Mammary epithelial cell (primary cell): ENCODE data around the gene PDE7B.

Experiments used
- CTCF ChIP-seq, 2 donors: IDR thresholded peaks in 1 of 2; conservative IDR thresholded peaks in 1 of 2; 2 replicates each; pipeline ENCODE4 v1.5.1; 2011 to 2012; ENCODE audit warnings: inconsistent platforms in 2 of 2, low read length in 2 of 2, mild to moderate bottlenecking in 2 of 2, control low read depth in 1 of 2, low read depth in 1 of 2; ENCODE audit not compliant: insufficient read depth in 1 of 2; ENCODE audit errors: extremely low read depth in 1 of 2
- EZH2 ChIP-seq: IDR thresholded peaks from 2 replicates; pipeline ENCODE4 v1.6.1; 2012; ENCODE audit warnings: low read length, inconsistent platforms, borderline replicate concordance

- TF ChIP-seq CTCF (conservative IDR thresholded peaks at IDR 0.05 in 1 of 2, IDR thresholded peaks at IDR 0.05 in 1 of 2; ENCODE audit: extremely low read depth in 1 of 2, insufficient read depth in 1 of 2, low read depth in 1 of 2, low read length in 2 of 2), result no peak
- TF ChIP-seq EZH2, result no peak
These were observed 285.6 kb downstream of the PDE7B start for GRCh38 chr6:136137008-136137692.
